Measurements from ENCODE around the gene KCNB1.
"Not testable (repeated sequence)": the region's sequence is repeated elsewhere in the genome, so short reads cannot be mapped to it uniquely, and the experiment has no call there.

Gene KCNB1

GRCh38 chr20:49323622-49324238 is 158.7 kb downstream of the KCNB1 start:
- FAIRE-seq (no peak), DNase-seq (ENCODE audit: insufficient read length) (no peak)
- TF ChIP-seq POLR2AphosphoS5 (IDR thresholded peaks at IDR 0.05; ENCODE audit: low read depth, low read length) = no peak
- no peak for TF ChIP-seq POLR2A (IDR thresholded peaks at IDR 0.05; ENCODE audit: low read depth, low read length)
- no peak for TF ChIP-seq TAF1 (IDR thresholded peaks at IDR 0.05; ENCODE audit: borderline replicate concordance, low read depth, low read length)

DNA sequence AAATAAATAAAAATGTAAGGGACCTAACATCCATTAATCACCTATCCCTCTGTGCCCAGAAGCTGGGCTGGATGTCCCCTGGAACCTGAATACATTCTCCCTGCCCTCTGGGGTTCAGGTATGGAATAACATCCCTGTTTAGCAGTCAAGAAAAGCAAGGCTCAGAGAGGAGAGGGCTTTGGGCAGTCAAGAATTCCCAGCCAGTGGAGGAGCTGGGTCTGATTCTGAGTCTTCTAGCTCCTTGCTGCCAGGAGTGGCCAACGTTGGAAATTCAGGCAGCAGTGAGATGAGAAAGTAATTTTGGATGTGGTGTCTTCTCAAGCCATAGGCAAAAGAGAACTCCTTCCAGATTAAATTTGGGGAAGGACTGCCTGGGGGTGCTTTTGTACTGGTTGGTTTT is 162.0 kb downstream of the KCNB1 start:
- no peak for DNase-seq (ENCODE audit: insufficient read length)
- TF ChIP-seq POLR2A (IDR thresholded peaks at IDR 0.05; ENCODE audit: low read depth, low read length) = no peak
- TF ChIP-seq POLR2AphosphoS5 (IDR thresholded peaks at IDR 0.05; ENCODE audit: low read depth, low read length) = no peak
- no peak for TF ChIP-seq TAF1 (IDR thresholded peaks at IDR 0.05; ENCODE audit: borderline replicate concordance, low read depth, low read length)
- FAIRE-seq = no peak

DNA sequence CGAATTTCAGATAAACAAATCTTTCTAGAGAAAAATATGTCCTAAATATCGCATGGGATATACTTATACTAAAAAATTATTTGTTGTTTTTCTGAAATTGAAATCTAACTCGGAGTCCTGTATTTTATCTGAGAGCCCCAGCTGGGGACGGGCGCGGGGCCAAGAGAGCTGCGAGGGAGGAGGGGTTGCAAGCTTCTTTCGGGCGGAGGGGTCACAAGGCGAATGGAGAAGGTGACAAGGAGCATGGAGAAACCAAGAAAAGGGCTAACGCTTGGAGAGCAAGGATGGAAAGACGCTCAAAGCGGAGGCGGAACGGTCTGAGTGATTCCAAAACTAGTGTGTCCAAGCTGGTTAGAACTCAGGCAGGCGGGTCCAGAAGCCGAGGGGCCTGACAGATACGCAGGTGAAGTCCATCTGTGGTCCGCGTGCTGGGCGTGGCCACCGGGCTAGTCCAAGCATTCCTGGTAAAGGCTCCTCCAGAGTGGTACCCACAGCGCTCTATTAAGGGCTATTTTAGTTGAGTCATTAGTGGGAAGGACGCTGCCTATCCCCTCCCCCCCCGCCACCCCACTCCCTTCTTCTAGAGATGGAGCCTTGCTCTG is 163.2 kb downstream of the KCNB1 start:
- TF ChIP-seq POLR2A (IDR thresholded peaks at IDR 0.05; ENCODE audit: low read depth, low read length) (no peak), TAF1 (IDR thresholded peaks at IDR 0.05; ENCODE audit: borderline replicate concordance, low read depth, low read length) (no peak), POLR2AphosphoS5 (IDR thresholded peaks at IDR 0.05; ENCODE audit: low read depth, low read length) (no peak)
- DNase-seq (ENCODE audit: insufficient read length) (no peak), FAIRE-seq (no peak)

- TF ChIP-seq TAF1 (IDR thresholded peaks at IDR 0.05; ENCODE audit: borderline replicate concordance, low read depth, low read length) (no peak), POLR2AphosphoS5 (IDR thresholded peaks at IDR 0.05; ENCODE audit: low read depth, low read length) (no peak), POLR2A (IDR thresholded peaks at IDR 0.05; ENCODE audit: low read depth, low read length) (no peak)
- FAIRE-seq = no peak
- DNase-seq (ENCODE audit: insufficient read length) = no peak
These were observed 163.8 kb downstream of the KCNB1 start for GRCh38 chr20:49318430-49319207.

GRCh38 chr20:49318091-49318429 is 164.4 kb downstream of the KCNB1 start:
- no peak for FAIRE-seq
- TF ChIP-seq TAF1 (IDR thresholded peaks at IDR 0.05; ENCODE audit: borderline replicate concordance, low read depth, low read length) = no peak
- TF ChIP-seq POLR2A (IDR thresholded peaks at IDR 0.05; ENCODE audit: low read depth, low read length) = no peak
- TF ChIP-seq POLR2AphosphoS5 (IDR thresholded peaks at IDR 0.05; ENCODE audit: low read depth, low read length) = no peak
- DNase-seq (ENCODE audit: insufficient read length) = no peak

DNA sequence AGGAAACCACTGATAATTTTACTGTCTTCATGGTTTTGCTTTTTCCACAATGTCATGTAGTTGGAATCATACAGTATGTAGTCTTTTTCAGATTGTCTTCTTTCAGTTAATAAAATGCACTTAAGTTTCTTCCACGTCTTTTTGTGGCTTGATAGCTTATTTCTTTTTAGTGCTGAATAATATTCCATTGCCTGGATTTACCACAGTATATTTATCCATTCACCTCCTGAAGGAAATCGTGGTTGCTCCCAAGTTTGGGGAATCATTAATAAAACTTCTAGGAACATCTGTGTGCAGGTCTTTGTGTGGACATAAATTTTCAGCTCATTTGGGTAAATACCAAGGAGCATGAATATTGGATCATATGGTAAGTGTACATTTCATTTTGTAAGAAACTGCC is 165.8 kb downstream of the KCNB1 start:
- FAIRE-seq = no peak
- TF ChIP-seq POLR2AphosphoS5 (IDR thresholded peaks at IDR 0.05; ENCODE audit: low read depth, low read length) (no peak), TAF1 (IDR thresholded peaks at IDR 0.05; ENCODE audit: borderline replicate concordance, low read depth, low read length) (no peak), POLR2A (IDR thresholded peaks at IDR 0.05; ENCODE audit: low read depth, low read length) (no peak)
- no peak for DNase-seq (ENCODE audit: insufficient read length)

DNA sequence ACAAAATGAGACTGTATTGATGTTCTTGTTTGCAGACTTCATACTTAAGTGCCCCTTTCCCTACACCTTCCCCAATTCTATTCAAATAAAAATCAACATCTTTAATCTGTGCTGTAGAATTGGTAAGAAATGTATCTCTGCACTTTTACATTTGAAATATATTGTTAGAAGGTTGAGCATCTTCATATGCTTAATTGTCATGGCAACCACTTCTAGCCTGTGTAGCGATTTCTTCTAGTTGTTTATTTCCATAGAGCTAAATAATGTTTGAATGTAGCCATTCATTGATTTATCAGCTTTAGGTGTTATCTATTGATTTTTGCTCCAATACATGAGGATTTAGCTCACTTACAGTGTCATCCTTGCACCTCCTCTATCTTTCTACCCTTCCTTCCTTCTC is 166.9 kb downstream of the KCNB1 start:
- FAIRE-seq (no peak), DNase-seq (ENCODE audit: insufficient read length) (no peak)
- TF ChIP-seq TAF1 (IDR thresholded peaks at IDR 0.05; ENCODE audit: borderline replicate concordance, low read depth, low read length) (no peak), POLR2A (IDR thresholded peaks at IDR 0.05; ENCODE audit: low read depth, low read length) (no peak), POLR2AphosphoS5 (IDR thresholded peaks at IDR 0.05; ENCODE audit: low read depth, low read length) (no peak)

DNA sequence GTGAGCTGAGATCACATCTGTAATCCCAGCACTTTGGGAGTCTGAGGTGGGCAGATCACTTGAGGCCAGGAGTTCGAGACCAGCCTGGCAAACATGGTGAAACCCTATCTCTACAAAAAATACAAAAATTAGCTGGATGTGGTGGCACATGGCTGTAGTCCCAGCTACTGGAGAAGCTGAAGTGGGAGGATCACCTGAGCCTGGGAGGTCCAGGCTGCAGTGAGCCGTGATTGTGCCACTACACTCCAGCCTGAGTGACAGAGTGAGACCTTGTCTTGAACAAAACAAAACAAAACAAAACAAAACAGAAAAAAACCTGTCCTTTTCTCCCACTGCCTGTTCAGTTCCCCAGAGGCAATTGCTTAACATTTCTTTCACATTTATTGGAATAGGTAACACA is 168.4 kb downstream of the KCNB1 start:
- FAIRE-seq = not testable (repeated sequence)

More for the DNA sequence above, 168.4 kb downstream of the KCNB1 start:
- DNase-seq (ENCODE audit: insufficient read length) = not testable (repeated sequence)
